ENCODE measurements around the gene ABLIM2.

ABLIM2 gene

DNA sequence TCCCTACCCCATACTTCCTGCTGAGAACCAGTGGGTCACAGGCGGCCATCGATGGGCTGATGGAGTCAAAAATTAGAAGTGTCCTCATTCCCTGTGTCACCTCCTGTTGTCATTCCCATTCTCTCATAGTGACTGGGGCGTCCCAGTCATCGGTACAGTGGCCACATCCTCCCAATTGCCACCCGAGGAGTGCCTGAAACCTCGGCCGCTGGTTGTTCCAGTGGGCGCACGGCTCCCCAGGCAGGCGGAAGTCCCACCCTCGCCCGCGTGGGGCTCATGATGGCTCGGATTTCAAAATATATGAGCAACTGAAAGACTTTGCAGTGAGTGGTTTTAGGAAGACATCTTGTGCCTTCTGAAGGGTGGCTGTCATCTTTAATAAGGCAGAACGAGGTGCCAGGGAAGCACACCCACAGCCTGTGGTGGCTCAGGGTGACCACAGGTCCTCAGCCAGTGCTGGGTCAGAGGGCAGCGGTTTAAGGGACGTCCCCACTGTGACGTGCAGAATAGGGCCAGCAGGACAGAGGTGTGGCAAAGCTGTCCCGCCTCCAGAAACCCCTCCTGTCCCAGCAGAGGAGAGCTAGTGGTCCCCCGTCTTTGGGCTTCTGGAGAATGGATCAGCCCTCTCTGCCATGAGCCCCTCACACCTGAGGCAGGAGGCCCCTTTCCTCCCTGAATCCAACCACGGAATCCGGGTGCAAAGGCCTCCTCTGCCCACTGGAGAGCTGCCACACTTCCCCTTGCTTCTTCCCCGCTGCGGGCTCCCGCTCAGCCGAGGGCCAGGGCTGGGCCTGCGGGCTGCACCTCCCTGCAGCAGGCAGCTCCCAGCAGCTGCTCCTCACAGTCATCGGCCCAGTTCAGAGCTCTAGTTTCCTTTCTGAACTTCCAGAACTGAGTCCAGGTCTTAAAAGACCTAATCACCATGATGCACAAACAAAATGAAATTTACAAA, 90.4 kb downstream of the ABLIM2 start:
- DNase-seq (ENCODE audit: low read depth): no peak

DNA sequence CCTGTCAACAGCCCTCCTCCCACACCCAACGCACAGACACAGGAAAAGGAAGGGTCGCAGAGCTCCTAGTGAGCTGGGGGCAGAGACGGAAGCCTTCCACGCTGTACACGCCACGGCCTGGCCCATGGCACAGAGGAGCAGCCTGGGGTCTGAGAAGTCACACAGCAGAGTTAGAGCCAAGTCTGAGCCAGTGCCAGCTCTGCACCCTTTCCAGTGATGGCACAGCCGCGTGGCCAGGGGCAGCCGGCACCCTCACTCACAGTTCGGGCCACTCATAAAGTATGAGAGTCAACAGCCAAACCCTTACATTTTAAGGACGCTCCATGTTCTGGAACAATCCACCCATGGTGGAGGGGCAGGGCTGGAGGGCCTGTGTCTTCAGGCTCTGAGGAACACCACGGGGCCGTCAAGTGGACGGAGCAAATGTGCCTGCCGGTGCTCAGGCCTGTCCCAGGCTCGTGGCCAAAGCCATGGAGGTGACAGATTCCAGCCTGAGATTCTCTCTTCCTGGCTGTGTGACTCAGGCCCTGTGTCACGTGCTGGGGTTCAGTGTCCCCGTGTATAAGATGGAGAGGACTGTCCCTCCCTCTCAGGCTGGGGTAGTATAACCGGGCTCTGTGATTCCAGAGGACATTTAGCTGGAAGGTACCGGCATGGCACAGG, 91.2 kb downstream of the ABLIM2 start:
- DNase-seq (ENCODE audit: low read depth): no peak

DNA sequence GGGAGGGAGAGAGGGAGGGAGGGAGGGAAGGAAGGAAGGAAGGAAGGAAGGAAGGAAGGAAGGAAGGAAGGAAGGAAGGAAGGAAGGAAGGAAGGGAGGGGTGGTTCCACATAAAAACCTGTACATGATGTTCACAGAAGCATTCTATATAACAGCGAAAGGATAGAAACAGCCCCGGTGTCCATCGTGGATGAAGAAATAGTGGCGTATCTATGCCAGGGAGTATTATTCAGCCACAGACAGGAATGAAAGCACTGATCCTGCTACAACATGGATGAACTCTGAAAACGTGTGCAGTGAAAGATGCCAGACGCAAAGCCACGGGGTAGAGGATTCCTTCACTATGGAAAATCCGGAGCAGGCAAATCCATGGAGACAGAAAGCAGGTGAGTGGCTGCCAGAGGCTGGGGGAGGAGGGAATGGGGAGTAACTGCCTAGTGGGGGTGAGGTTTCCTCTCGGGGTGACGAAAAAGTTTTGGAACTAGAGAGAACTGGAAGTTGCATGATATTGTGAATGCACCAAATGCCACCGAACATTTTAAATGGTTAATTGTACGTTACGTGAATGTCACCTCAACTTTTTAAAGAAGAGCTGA, 92.2 kb downstream of the ABLIM2 start:
- DNase-seq (ENCODE audit: low read depth): no peak

DNA sequence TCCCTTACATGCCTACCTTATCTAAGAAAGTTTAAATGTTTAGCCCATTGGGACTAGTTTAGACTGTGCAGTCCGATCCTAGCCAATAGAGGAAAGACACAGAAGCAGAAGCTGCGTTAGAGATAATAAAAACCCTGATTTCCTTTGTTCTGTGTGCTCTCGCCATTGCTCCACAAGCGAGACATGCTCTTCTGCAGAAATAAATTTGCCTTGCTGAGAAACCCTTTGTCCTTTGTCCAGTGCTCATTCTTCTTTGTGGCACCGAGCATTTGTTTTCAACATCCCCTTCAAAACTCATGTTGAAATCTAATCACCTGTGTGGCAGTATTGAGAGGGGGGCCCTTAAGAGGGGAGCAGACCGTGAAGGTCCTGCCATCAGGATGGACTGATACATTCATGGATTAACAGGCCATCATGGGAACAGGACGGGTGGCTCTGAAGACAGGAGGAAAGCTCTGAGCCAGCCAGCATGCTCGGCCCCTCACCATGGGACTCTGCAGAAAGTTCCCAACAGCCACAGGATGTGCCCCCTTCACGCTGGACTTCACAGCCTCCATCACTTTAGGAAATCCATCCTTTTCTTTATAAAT, 94.5 kb downstream of the ABLIM2 start:
- DNase-seq (ENCODE audit: low read depth): no peak

DNA sequence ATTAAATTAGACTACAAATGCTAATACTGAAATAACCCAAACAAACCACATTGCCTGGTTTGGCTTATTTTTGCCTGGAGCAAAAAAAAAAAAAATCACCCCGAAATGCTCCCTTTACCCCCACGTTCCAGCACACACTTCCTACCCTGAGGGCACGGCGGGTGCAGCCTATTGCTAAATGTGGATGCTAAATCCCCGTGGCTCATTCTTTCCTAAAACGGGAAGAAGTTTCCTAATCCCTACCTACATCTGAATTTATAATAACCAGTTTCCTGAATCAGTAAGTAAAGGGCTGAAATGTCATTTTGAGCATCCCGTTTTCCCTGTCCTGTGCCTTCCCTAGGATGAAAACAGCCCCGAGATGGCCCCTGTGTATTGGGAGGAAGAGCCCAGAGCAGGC, 97.0 kb downstream of the ABLIM2 start:
- DNase-seq (ENCODE audit: low read depth): no peak

DNA sequence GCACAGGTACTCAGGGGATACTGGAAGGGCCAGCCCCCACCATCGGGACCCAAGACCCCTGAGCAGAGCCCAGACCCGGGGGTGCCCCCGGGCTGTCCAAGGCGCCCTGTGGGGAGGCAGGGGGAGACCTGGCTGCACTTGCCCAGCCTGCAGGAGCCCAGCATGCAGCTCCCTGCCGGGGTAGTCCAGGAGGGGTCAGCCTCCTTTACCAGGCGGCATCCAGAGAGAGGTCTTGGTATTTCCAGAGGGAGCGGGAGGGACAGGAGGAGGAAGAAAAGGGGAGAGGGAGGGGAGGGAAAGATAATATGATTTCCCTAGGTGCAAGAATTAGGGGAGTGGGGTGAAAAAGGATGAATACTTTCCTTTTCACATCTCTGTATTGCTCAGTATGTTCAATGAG, 97.5 kb downstream of the ABLIM2 start:
- no peak for DNase-seq (ENCODE audit: low read depth)

DNA sequence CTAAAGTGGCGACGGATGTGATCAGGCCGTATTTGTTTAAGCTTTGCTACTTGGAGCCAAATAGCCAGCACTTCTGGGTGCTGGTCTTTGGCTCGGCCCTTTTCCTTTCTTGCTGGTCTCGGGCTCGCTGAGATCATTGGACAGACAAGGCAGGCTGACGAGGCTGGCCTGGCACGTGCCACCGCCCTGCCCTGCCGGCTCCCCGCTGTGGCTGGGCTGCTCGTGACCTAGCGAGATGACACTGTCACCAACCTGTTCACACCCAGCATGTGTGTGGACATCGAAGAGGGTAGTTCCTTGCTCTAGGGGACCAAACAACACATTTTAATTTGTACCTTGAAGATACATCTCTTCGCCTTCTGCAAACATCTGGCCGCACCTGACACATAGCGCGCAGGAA, 98.0 kb downstream of the ABLIM2 start:
- no peak for DNase-seq (ENCODE audit: low read depth)

DNA sequence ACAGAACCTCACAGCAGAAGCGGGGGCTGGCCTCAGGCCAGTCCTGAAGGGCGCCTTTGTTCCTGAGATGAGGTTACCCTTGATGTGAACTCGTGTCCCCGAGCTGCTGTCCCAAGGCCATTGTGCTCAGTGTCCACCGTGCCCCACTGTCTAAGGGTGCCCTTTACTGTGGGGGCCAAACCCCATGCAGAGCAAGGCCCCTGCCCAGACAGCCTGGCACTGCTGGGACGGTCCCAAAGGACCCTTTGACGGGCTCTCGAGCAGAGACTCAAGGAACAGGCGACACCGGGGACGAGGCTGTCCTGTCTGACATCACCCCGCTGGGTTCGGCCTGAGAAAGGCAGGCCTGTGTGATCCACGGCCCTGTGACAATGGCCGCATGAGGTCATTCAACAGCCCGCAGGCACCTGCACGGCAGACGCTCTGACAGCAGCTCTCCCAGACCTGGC, 100.6 kb downstream of the ABLIM2 start:
- no peak for DNase-seq (ENCODE audit: low read depth)

DNA sequence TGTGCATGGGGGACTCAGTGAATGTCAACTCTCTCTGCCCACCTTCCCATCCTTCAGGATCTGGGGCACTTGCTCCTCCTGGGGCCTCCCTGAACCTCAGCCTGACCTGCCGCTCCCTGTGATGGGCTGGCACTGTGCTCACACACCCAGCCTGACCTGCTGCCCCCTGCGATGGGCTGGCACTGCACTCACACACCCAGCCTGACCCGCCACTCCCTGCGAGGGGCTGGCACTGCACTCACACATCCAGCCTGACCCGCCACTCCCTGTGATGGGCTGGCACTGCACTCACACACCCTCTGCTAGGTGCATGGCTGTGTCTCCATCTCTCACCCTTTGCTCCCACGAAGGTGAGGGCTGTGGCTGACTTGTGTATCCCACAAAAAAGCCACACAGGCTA, 103.4 kb downstream of the ABLIM2 start:
- no peak for DNase-seq (ENCODE audit: low read depth)

DNA sequence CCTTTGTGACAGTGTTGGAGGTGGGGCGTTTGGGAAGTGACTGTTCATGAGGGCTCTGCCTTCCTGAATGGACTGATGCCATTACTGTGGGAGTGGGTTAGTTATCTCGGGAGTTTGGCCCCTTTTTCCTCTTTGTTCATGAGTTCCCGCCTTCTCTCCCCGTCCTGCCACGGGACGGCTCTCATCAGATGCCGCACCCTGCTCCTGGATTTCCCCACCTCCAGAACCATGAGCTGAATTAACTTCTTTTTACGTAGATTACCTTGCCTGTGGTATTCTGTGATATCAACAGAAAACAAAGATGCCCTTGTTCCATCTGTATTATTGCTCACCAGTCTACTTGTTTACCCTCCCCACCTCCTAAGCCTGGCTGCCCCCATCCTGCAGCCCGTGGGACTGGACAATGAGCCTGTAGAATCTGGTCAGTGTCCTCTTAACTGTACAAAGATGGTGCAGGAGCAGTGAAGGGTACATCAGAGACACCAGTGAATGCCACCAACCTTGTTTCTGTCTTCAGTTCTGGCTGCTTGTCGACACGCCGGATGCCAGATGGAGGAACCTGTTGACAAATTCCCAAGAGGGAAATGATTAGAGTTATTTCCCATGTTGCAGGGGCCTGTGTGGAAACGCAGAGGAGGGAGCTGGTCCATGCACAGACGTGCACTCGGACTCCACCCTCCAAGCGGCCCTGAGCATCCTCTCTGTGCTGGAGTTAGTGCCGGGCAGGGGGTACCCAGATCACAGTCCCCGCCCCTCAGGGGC, 104.7 kb downstream of the ABLIM2 start:
- no peak for DNase-seq (ENCODE audit: low read depth)

DNA sequence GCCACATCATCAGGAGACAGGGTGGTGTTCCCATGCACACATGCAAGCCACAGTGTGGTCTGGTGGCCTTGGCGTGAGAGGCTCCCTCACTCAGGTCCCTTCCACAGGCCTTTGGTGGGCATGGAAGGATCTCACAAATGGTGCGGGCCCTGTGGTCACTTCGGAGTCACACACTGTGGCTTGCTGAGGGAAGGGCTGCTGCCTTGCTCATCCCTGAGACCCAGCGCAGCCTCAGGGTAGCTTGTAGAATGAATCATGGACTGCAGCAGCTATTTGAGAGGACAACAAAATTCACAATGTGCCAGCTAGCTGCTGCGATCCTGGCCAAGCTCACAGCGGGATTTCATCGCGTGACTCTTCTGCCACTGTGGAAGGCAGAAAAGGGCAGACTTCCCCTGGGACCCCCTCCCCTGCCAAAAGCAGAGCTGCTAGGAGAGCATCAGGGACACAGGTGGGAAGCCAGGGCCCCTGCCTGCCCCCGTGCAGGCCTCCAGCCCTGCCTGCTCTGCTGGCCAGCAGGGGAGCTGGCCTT, 106.4 kb downstream of the ABLIM2 start:
- no peak for DNase-seq (ENCODE audit: low read depth)

DNA sequence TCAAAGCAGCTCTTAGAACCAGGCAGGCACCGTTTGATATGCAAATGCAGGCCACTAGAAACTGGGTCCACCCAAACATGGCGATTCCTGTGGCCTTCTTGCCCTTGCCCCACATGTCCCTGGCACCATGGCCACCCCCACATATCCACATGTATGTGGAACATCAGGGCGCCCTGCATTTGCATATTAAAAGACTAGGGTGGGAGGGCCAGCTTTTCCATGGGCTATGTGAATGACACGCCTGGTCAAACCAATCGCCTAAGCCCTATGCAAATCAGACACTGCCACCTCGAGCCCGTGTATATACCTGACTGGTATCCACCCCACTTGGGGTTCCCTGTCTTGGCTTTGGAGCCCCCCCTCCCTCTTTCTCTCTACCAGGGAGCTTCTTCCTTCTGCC, 107.0 kb downstream of the ABLIM2 start:
- no peak for DNase-seq (ENCODE audit: low read depth)

DNA sequence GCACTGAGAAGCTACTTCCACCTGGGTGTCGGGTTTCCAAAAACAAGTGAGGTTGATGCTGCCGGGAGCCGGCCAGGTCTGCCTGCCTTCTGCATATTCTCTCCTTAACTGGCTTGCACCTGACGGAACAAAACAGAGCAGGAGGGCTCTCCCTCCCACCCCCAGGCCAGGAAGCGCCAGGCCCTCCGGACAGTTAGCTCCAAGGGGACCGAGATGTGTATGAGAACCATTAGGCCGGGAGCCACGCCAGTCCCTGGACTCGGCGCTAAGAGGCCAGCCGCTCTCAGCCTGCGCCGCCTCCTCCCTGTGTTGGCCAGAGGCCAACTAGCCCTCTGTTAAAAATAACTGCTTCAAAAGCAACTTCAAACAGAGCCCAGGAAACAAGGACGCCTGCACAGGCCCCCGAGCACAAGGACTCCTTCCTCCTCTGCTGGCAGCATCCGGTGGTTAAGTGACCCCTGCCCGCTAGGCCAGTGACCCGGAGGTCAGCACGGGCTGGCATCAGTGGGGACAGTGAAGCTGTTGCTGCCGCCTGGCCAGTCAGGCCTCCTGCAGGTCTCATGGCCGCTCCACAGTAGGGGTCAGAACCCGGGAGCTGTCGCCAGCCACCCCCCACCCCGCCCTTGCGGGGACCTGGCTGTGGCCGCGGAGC, 107.9 kb downstream of the ABLIM2 start:
- peak; percentile 17 for DNase-seq (ENCODE audit: low read depth)

DNA sequence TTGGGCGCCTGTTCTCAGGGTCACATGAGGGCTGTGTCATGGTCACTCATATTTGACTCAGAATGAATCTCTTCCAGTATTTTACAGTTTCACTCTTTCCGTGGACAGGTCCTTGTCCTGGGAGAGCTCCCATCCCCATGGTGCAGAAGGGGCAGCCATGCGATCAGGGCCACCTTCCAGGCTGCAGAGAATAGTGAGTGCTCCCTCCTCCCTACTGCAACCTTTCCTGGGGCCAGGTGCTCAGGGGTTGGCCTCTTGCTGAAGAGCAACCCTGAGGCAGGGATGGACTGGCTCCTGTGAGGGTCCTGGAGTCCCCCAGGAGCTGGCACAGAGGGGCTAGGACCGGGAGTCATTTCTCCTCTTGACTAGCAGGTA, 108.4 kb downstream of the ABLIM2 start:
- DNase-seq (ENCODE audit: low read depth): no peak

DNA sequence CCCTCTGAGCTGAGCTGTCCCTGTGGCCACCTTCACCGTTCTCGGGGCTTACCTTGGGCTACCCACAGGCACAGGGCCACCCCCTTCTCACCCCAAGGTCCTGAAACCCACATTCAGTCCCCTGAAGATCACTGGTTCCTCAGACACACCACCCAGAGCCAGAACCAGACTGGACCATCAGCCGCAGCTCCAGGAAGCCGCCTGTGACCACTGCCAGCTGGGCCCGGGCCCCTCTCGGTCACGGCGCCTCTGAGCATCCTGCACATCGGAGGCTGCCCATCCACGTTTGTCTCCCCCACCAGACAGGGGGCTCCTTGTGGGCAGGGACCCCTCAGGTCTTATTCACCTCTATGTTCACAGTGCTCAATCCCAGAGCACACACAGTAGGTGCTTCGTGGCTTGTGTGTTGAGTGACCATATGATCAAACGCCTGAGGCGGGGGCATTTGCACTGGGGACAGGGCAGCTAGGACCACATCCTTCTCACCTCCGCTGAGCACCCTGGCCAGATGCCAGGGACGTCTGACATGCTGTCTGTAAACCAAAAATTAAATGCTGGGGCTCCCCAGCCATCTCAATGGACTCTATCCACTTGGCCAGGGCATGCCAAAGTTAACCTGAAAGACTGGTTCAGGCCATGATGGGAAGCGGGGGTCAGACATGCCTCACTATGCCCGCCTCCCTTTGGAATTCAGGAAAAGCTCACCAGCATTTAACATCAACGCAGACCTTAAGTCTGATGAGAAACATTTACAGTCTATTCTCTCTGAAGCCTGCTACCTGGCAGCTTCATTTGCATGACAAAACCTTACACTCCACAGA, 109.5 kb downstream of the ABLIM2 start:
- no peak for DNase-seq (ENCODE audit: low read depth)

DNA sequence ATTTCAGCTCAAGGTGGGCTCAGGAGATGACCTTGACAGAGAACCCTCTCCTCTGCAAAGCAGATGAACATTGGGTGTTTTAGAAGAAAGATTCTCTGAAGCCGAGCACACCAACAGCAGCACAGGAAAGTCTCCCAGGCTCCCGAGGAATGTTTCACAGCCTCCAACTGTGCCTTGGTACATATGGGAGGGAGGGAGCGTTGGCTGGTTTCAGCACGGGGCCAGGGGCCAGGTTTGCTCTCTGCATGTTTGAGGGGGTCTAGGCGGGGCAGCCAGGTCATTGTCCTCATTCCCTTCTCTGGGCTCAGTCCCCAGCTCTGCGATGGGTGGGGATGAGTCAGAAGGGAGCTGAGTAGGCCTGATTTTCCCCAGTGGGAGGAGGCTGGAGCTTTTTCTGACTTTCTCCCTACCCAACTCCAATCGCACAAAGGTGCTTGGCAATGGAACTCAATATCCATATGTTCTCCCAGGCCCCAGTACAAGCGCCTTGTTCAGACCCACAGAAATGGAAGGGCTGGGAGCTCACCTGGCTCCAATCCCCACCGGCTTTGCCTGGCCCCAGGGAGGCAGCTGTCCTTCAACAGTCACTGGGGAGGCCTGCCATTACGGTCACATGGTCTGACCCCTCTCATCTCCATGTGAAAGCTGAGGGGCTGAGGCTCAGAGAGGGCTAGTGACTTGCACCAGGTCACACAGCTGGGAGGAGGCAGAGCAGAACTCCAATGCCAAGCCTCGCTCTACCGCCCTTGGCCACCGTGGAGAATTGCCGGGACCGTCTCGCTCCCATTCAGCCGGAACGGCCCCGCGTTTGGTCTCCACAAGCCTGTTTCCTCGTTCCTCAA, 110.6 kb downstream of the ABLIM2 start:
- no peak for DNase-seq (ENCODE audit: low read depth)

DNA sequence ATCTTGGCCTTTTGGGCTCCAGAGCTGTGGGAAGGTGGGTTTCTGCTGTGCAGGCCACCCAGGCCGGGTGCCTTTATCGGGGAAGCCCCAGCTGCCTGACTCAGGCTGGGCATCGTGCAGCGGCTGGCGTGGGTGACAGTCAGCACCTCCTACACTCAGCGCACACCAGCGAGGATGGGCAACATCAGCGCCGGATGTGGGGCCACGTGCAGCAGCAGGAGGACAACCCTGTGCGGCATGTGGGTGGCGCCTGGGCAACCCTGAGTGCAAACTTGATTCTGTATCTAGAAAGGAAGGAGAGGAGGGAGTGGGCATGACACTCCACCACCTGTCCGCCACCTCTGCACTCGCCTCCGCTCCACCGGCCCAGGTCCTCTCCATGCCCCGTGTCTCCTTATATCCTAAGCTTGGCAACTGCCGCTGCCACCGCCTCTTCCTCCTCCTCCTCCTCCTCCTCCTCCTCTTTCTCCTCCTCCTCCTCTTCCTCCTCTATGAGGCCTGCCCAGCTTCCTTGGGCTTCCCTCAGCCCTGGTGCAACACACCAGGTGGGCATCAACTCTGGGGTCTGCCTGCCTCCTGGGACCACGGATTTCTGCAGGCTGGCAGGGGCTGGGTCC, 111.6 kb downstream of the ABLIM2 start:
- DNase-seq (ENCODE audit: low read depth): no peak

DNA sequence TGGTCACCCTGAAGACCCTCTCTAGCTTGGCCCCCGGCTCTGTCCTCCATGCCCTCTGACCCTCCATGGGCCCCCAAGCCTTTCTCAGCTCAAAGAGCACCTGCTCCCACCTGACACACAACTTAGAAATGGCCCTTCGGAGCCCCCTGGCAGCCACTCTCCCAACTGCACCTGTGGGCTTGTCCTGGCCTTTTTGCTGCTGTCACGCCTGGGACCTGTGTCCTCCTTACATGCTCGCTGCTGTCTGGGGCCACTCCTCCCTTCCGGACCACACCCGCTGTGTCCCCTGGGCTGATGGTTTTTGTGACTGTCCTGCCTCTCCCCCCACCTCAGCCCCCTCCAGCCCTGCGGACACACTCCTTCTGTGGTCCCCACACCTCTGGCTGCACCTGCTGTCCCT, 112.7 kb downstream of the ABLIM2 start:
- no peak for DNase-seq (ENCODE audit: low read depth)

DNA sequence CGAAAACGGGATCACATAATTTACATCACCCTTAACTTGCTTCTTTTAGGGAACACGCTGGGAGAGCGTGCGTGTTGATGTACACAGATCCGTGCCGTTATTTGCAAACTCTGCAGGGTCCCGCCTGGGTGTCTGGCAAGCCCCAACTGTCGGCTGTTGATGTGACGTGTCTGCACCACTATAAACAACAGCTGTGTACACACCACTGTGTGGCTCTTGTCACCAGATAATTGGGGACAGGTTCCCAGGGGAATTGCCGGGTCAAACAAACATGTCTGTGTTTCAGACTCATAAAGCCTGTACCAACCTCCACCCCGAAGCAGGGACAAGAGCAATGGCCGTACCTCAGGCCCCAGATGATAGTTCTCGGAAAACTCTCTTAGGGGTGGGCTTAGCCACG, 113.9 kb downstream of the ABLIM2 start:
- no peak for DNase-seq (ENCODE audit: low read depth)
